Aorta (tissue), 5 donors: Measurements from ENCODE around the gene TMC2. TPM values are rescaled to one million over a fixed set of nuclear protein-coding genes. Genes with fewer than 3 reads are reported as not detected.

Source experiments
- ATAC-seq: fragments of 200-7000 bp; cut with Tn5 transposase; one replicate; pipeline ENCODE4 v1.9.1; 2022; ENCODE audit warnings: moderate library complexity; ENCODE audit not compliant: low FRiP score
- DNase-seq, 2 donors: peaks; one replicate each; pipeline ENCODE4 v3.0.0-alpha.2; 2020
- H3K27ac ChIP-seq, 2 donors: one replicate each; pipeline ENCODE4 v1.5.1; 2013; ENCODE audit warnings: low read length in 2 of 2, mild to moderate bottlenecking in 2 of 2, moderate library complexity in 2 of 2, control low read depth in 1 of 2, inconsistent platforms in 1 of 2, low read depth in 1 of 2
- H3K27me3 ChIP-seq, 2 donors: one replicate each; pipeline ENCODE4 v1.6.1; 2013; ENCODE audit warnings: control low read depth in 1 of 2, low read length in 1 of 2, mild to moderate bottlenecking in 1 of 2, moderate library complexity in 1 of 2; ENCODE audit not compliant: insufficient read depth in 2 of 2, control insufficient read depth in 1 of 2
- H3K36me3 ChIP-seq, 2 donors: one replicate each; pipeline ENCODE4 v1.6.1; 2013; ENCODE audit warnings: control low read depth in 1 of 2, low read length in 1 of 2, mild to moderate bottlenecking in 1 of 2; ENCODE audit not compliant: insufficient read depth in 2 of 2, control insufficient read depth in 1 of 2
- H3K4me1 ChIP-seq, 2 donors: one replicate each; pipeline ENCODE4 v1.6.1; 2013; ENCODE audit warnings: low read length in 2 of 2, control low read depth in 1 of 2, mild to moderate bottlenecking in 1 of 2, moderate library complexity in 1 of 2; ENCODE audit not compliant: insufficient read depth in 2 of 2, control insufficient read depth in 1 of 2
- H3K4me3 ChIP-seq, 2 donors: one replicate each; pipeline ENCODE4 v1.5.1; 2013; ENCODE audit warnings: low read length in 2 of 2, control low read depth in 1 of 2, mild to moderate bottlenecking in 1 of 2
- H3K9me3 ChIP-seq: one replicate; pipeline ENCODE4 v1.6.1; 2013; ENCODE audit warnings: mild to moderate bottlenecking, low read length; ENCODE audit not compliant: control insufficient read depth
- WGBS, 2 donors: extraction: QIAGEN DNeasy Blood & Tissue Kit; methylation state at CpG; one replicate each; pipeline ENCODE4 v1.1.7; 2013; 5-methylcytosine and 5-hydroxymethylcytosine counted together
- intact Hi-C, 2 donors: fragments of 100-400 bp; cut with DNase I; formaldehyde crosslinking; loops; one replicate each; pipeline versions ENCODE4 v1.14.2 to v1.15.0; 2022
- polyA plus RNA-seq, 2 donors: library from polyadenylated mRNA; stranded (reverse); fragments of 200-250 nt; gene quantifications; one replicate each; pipeline ENCODE4 v1.2.3, GENCODE V29; 2013
- total RNA-seq, 2 donors: library from RNA; stranded (reverse); fragmentation: NEBNext Ultra II Directional; extraction: Animal tissue kit (Norgen Biotek cat#: 25700); gene quantifications; one replicate each; pipeline ENCODE4 v1.2.1, GENCODE V29; 2021
- donor health status: healthy with polysubstance abuse.
- donor health status: Bipolar disorder and iron deficiency.
- donor health status: DM: no; HTN: no; CAD: no.
- donor health status: DM: no; HTN: no; CAD: no.
- donor health status: DM: yes; HTN: yes; CAD: no.

TMC2 gene
- total and polyA plus RNA-seq, 4 donors, result 0.10 to 0.15 TPM; not detected in 2

DNA sequence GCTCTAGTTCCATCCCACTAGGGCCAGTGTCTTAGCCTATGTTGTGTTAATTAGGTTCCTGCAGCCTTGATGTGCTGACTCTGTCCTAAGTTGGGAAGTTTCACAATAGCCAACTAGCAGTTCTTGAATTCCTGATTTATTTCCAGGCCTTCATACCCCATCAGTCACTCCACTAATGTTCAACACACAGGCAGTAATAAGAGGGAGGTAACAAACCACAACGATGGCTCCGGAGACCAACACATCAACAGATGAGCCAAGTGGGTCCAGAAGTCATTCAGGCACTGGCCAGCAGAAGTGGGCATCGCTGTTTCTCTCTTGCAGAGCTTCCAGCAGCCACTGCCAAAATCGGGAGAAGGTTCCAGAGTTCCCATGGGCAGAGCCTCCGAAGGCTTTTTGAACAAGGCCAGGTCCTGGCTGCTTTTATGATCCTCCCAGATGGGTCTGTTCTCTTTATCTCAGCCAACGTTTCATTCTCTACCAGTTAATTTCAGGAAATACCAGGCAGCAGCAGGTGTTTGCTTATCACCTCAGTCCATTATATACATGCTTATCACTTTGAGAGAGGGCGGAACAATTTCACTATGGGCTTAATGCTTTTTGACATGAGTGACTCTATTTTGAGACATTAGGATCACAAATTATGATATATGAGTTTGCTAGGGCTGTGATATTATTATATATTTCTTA lies 67.6 kb downstream of the TMC2 start:
- Histone ChIP-seq H3K4me1 (no peaks in the 10 kb centered on the region), H3K27ac (no peak overlapping the region), H3K9me3 (no peaks in the 10 kb centered on the region), H3K36me3 (no peaks in the 10 kb centered on the region), H3K4me3 (no peak overlapping the region), H3K27me3 (no peaks in the 10 kb centered on the region)
- intact Hi-C loops, result no loop called here
- no peak for ATAC-seq
- DNase-seq, result no peak
- WGBS, 2 donors, result 40 to 41% methylated on average over 7 of the region's 7 CpGs

DNA sequence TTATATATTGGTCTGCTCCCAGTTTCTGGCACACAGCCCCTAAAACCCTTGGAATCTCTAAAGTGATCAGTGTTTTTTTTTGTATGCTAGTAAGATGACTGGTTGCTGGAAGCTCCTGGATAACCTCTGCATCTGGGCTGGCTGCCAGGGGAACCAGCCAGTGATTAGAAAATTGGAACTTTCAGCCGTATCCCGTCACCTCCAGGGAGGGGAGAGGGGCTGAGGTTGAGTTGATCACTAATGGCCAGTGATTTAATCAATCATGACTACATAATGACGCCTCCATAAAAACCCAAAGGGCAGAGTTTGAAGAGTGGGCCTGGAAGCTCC lies 68.1 kb downstream of the TMC2 start:
- H3K4me3 ChIP-seq, result no peak overlapping the region
- H3K4me1 ChIP-seq, result no peaks in the 10 kb centered on the region
- intact Hi-C loops, result no loop called here
- ATAC-seq (no peak), DNase-seq (no peak)
- 42 to 51% methylated on average over 3 of the region's 3 CpGs for WGBS, 2 donors
- no peak overlapping the region for H3K27ac ChIP-seq
- peaks cover under 1% of the 10 kb centered on the region for H3K9me3 ChIP-seq
- no peaks in the 10 kb centered on the region for H3K36me3 ChIP-seq
- H3K27me3 ChIP-seq, result peaks cover 0 to under 1% of the 10 kb centered on the region in 2 donors

DNA sequence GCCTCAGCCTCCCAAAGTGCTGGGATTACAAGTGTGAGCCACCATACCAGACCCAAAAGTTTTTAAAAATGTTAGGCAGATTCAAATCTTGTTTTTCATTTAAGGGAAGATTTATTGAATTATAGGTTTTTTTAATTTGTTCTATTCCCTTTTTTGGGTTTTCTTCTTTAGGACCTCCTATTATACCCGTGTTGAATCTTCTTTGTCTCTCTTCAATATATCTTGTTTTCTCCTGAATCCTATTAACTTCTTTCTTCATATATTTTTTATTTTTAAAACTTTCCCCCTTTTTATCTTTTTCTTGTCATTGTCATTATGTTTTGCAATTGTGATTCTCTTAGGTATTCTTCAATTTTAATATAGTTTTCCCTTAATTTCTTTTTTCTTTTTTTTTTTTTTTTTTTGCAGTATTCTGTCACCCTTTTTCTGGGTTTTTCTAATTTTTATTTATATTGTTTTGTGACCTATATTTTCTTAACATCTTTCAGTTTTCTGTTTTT lies 70.2 kb downstream of the TMC2 start:
- WGBS, 2 donors, result 91 to 92% methylated on average over 1 of the region's 1 CpG
- Histone ChIP-seq H3K27me3 (peaks cover 0 to 2% of the 10 kb centered on the region in 2 donors), H3K4me3 (no peak overlapping the region), H3K9me3 (peaks cover 3% of the 10 kb centered on the region), H3K4me1 (no peaks in the 10 kb centered on the region), H3K36me3 (no peaks in the 10 kb centered on the region), H3K27ac (no peak overlapping the region)
- DNase-seq (no peak), ATAC-seq (no peak)
- intact Hi-C loops, result no loop called here

DNA sequence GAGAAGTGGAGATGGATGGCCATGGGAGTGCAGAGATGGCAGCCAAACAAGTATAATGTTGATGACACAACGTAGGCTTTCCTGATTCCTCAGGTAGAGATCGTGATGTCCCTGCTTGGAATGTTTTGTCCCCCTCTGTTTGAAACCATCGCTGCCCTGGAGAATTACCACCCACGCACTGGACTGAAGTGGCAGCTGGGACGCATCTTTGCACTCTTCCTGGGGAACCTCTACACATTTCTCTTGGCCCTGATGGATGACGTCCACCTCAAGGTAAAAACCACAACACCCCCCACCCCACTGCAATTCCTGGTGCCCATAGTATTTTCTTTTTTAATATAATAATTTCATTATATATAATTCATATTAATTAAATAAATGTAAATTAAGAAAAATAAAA lies 74.0 kb downstream of the TMC2 start:
- no peaks in the 10 kb centered on the region for H3K4me1 ChIP-seq
- H3K36me3 ChIP-seq, result no peaks in the 10 kb centered on the region
- peaks cover 0 to 2% of the 10 kb centered on the region in 2 donors for H3K27me3 ChIP-seq
- intact Hi-C loops, result no loop called here
- WGBS, 2 donors, result 82 to 84% methylated on average over 6 of the region's 6 CpGs
- no peak overlapping the region for H3K27ac ChIP-seq
- ATAC-seq (no peak), DNase-seq (no peak)
- H3K9me3 ChIP-seq, result peaks cover 3% of the 10 kb centered on the region
- no peak overlapping the region for H3K4me3 ChIP-seq

DNA sequence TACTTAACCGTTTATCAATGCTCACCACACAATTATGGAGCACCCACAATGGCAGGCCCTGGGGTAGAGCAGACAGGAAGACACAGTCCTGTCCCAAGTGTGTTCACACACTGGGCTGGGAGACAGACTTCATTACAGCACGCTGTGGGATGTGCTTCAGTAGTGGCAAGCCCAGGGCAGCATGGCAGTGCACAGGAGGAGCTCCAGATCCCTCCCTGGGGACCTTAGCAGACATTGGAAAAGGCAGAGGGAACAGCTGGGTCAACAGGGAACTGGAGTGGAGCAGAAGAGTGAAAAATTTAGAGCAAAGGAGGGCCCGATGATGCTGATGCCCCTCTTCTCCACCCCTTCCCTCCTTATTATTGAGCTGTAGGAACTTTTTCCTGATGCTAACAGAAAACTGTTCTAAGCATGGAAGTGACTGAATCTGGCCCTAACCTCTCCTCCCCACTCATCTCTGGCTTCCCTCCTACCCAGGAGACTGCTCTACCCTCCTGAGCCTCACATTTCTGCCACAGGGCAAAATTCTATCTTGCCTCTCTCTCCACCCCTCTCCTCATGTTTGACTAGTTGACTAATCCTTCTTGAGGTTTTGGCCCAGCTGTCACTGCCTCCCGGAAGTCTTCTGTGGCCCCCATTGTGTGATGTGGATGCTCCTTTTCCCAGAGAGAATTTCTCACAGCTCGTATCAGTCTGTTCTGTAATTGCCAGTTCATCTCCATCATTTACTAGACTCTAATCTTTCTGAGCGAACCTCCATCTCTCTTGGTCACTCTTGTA lies 74.8 kb downstream of the TMC2 start:
- WGBS, 2 donors, result 67 to 73% methylated on average over 6 of the region's 6 CpGs

DNA sequence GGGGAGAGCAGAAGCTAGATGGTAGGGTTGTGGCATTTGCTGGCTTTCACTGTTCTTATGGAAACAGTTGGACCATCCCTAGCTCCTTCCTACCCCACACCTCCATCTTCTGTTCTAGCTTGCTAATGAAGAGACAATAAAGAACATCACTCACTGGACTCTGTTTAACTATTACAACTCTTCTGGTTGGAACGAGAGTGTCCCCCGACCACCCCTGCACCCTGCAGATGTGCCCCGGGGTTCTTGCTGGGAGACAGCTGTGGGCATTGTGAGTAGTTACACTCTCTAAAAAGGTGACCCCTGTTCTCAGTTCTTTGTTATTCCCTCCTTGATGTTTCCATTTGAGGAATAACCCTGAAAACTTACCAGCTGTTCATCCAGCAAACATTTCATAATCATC lies 75.7 kb downstream of the TMC2 start:
- no peaks in the 10 kb centered on the region for H3K36me3 ChIP-seq
- intact Hi-C loops, result no loop called here
- H3K27ac ChIP-seq, result no peak overlapping the region
- H3K4me3 ChIP-seq, result no peak overlapping the region
- peaks cover 3% of the 10 kb centered on the region for H3K9me3 ChIP-seq
- peaks cover 0 to 2% of the 10 kb centered on the region in 2 donors for H3K27me3 ChIP-seq
- WGBS, 2 donors, result 81 to 89% methylated on average over 3 of the region's 3 CpGs
- no peak for DNase-seq
- no peak for ATAC-seq
- H3K4me1 ChIP-seq, result no peaks in the 10 kb centered on the region

More for the DNA sequence above, 74.8 kb downstream of the TMC2 start:
- Histone ChIP-seq H3K36me3 (no peaks in the 10 kb centered on the region), H3K9me3 (peaks cover 3% of the 10 kb centered on the region), H3K27ac (no peak overlapping the region), H3K27me3 (peaks cover 0 to 2% of the 10 kb centered on the region in 2 donors), H3K4me3 (no peak overlapping the region), H3K4me1 (no peaks in the 10 kb centered on the region)
- ATAC-seq (no peak), DNase-seq (no peak)
- intact Hi-C loops, result no loop called here

DNA sequence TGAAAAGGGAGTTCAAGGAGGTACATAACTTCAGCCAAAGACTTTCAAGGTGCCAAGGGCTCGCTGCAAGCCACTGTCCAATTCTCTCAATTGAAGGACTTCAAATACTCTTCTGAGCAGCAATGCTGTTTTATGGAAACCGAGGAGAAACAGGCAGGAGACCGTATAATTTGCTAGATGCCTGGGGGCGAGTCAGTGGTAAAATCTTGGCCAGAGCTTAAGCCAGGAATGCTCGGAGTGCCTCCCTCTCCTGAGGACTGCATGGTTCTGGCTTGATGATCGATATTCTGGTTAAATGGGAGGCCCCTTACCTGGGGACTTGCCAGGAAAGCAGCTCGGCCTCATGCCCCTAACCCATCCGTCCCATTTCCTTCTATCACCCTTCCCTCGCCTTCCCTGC lies 80.3 kb downstream of the TMC2 start:
- no peak for DNase-seq
- no peaks in the 10 kb centered on the region for H3K4me1 ChIP-seq
- intact Hi-C loops, result no loop called here
- peaks cover 2% of the 10 kb centered on the region for H3K9me3 ChIP-seq
- no peaks in the 10 kb centered on the region for H3K36me3 ChIP-seq
- H3K27me3 ChIP-seq, result no peaks in the 10 kb centered on the region
- no peak for ATAC-seq
- H3K27ac ChIP-seq, result no peak overlapping the region
- WGBS, 2 donors, result 64 to 73% methylated on average over 9 of the region's 9 CpGs
- no peak overlapping the region for H3K4me3 ChIP-seq

DNA sequence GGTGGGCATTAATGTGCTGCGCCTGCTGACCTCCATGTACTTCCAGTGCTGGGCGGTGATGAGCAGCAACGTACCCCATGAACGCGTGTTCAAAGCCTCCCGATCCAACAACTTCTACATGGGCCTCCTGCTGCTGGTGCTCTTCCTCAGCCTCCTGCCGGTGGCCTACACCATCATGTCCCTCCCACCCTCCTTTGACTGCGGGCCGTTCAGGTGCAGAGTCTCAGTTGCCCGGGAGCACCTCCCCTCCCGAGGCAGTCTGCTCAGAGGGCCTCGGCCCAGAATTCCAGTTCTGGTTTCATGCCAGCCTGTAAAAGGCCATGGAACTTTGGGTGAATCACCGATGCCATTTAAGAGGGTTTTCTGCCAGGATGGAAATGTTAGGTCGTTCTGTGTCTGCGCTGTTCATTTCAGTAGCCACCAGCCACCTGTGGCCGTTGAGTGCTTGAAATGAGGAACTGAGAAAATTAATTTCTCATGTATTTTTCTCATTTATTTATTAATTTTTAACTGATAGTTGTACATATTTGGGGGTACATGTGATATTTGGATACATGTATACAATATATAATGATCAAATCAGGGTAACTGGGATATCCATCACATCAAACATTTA lies 80.8 kb downstream of the TMC2 start:
- Histone ChIP-seq H3K4me3 (no peak overlapping the region), H3K4me1 (no peaks in the 10 kb centered on the region), H3K36me3 (no peaks in the 10 kb centered on the region), H3K27ac (no peak overlapping the region), H3K9me3 (peaks cover 2% of the 10 kb centered on the region), H3K27me3 (no peaks in the 10 kb centered on the region)
- intact Hi-C loops, result no loop called here
- ATAC-seq, result no peak
- DNase-seq, result no peak
- 88 to 90% methylated on average over 16 of the region's 16 CpGs for WGBS, 2 donors
